NCI-H187 treated with DMSO at 0.1 percent for 48 hours (cell line): Measurements from ENCODE around the gene CFAP100.

Experiments used
- DNase-seq: peaks from one replicate; lab custom pipeline; 2025; lab: John Stamatoyannopoulos, UW

Gene CFAP100

GRCh38 chr3:126478581-126479310, 84.0 kb downstream of the CFAP100 start:
- no peak for DNase-seq

- no peak for DNase-seq
These were observed 84.9 kb downstream of the CFAP100 start for GRCh38 chr3:126479642-126480041.

- DNase-seq: no peak
These were observed 85.5 kb downstream of the CFAP100 start for GRCh38 chr3:126480206-126480605.

DNA sequence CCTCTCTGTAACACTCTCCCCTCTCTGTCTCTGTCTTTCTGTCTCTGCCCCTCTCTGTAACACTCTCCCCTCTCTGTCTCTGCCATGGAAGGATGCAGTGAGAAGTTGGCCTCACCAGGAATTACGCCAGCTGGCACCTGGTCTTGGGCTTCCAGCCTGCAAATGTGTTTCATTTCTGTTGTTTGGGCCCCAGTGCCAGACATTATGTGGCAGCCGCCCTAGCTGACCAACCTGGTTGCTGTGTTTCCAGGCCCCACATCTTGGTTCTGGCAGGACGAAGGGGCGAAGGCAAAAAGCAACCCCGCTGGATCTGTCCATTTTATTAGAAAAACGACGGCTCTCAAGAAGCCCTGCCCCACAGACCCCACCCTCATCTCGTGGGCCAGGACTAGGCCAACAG, 86.2 kb downstream of the CFAP100 start:
- no peak for DNase-seq

DNA sequence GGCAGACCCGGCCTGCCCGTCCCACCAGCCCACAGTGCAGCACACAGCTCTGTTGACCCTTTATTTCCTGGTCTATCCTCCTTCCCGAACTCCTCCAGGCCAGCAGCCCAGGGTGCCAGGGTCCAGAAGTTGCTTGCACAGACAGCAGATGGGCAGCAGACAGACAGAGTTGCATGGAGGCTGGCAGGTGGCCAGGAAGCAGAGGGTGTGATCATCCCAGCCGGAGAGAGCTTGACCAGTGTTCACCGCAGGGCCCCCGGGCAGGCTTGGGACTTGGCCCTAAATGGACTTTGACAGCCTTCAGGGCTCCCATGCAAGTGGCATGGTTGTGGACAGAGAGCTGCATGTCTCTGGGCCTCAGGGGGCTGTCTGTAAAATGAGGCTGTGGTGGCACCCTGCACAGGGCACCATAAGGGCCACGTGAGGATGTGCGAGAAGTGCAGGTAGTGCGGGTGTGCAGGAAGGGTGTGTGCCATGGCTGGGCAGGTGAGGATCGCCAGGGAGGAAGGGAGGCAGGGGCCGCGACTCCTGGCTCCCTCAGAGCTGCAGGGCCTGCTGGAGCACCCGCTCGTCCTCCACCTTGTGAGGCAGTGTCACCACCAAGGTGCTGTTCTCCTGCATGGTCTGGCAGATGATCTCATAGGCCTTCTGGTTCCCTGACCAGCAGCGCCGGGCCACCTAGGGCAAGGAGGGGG, 87.2 kb downstream of the CFAP100 start:
- no peak for DNase-seq

DNA sequence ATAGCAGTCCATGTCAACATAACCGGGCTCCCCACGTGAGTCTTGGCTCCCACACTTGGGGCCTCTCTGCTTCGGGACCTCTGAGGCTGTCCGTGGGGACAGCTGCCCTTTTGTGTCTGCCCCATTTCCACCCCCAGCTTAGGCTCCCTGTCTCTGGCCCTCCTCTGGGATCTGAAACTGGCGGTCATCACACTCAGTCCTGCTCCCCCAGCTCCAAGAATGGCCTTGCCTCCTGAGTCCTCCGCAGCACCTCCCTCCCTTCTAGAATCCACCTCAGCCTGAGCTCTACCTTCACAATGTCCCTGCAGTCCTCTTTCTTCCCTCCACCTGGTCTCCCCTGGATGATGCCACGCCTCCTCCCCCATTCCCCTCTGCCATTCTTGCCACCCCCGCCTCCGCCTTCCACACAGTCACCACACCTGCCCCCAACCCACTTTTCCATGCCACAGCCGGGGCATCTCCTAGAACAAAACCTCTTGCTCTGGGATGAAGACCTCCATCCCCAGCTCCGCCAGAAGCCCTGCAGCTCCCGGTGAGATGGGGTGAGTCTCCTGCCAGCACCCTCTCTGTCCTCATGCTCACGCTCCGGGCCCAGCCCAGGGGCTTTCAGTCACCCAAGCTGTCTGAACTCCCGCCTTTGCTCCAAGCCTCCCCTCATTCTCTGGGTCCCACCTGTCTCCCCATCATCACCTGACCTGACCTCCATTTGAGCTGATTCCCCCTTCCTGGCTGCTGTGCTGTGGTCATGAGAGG, 88.0 kb downstream of the CFAP100 start:
- DNase-seq: no peak

GRCh38 chr3:126483321-126483761, 88.6 kb downstream of the CFAP100 start:
- no peak for DNase-seq

DNA sequence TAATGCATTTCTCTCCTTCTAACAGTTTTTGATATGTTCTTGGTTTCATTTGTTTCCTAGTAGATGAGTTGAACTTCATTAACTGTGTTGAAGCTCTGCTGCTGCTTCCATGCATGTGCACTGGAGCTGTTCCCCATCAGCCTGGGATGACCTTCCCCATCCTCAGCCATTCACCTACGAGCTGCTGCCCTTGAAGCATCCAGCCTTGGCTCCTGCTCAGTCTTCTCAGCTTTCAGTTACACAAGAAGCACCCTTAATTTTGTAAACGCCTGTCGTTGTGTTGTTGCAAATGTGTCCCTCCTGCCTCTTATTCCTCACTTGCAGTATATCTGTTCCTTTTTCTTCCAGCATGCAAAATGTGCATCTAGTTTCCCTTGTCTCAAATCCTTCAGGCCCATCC, 89.4 kb downstream of the CFAP100 start:
- no peak for DNase-seq

DNA sequence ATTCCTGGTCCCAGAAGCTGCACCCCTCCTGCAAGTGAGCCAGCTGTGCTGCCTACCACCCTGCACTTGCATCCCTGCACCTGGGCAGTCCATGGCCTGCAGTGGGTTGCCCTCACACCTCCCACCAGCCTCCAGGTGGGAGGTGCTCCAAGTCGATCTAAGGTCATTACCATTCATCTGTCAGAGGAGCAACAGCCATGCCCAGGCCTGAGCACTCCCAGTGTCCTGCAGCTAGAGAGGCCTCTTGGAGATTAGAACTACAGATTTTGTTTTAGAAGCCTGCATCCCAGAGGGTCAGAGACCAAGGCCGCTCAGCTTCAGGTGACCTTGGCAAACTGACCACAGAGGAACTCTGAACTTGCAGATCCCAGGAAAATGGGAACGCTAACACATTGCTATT, 90.0 kb downstream of the CFAP100 start:
- no peak for DNase-seq

GRCh38 chr3:126485176-126485897, 90.6 kb downstream of the CFAP100 start:
- DNase-seq: no peak

- no peak for DNase-seq
These were observed 91.2 kb downstream of the CFAP100 start for GRCh38 chr3:126485956-126486355.
